K562 treated with DMSO at 1 percent for 24 hours (cell line): Measurements from ENCODE around the gene UGT1A1. TPM values are rescaled to one million over a fixed set of nuclear protein-coding genes. Genes with fewer than 3 reads are reported as not detected.

Experiments
- total RNA-seq: library from RNA; unstranded; fragments of 300-600 nt; gene quantifications from 2 replicates; pipeline ENCODE4 v1.2.3, GENCODE V29; 2022; ENCODE audit warnings: low read depth; ENCODE audit not compliant: insufficient read depth

Gene UGT1A1
- not detected in 2 replicates for total RNA-seq

DNA sequence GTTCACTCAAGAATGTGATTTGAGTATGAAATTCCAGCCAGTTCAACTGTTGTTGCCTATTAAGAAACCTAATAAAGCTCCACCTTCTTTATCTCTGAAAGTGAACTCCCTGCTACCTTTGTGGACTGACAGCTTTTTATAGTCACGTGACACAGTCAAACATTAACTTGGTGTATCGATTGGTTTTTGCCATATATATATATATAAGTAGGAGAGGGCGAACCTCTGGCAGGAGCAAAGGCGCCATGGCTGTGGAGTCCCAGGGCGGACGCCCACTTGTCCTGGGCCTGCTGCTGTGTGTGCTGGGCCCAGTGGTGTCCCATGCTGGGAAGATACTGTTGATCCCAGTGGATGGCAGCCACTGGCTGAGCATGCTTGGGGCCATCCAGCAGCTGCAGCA lies at the start of gene UGT1A1:
Gene UGT1A1, plus strand, starts transcription at position 228 of the 400 bp plus-strand sequence. Its CDS starts 18 bp downstream, at position 246.

DNA sequence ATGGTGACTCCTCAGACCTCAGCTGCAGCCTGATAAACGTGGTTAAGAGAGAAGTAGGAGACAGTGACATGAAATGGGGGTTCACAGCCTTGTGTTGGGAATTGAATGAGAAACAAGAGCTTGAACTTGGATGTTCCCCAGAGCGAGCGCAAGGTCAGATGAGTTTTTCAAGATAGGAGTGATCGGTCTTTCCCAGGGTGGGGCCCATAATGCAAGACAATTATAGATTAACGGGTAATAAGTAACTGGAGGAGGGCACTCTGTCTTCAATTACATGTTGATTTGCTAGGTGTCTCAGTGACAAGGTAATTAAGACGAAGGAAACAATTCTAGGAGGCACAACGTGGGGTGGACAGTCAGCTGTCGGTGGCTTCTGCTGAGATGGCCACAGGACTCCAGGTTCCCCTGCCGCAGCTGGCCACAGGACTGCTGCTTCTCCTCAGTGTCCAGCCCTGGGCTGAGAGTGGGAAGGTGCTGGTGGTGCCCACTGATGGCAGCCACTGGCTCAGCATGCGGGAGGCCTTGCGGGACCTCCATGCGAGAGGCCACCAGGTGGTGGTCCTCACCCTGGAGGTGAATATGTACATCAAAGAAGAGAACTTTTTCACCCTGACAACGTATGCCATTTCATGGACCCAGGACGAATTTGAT lies 47.3 kb upstream of the UGT1A1 start, which contains the start of gene UGT1A5:
Gene UGT1A5, plus strand, starts transcription at position 297 of the 651 bp plus-strand sequence. Its CDS starts 85 bp downstream, at position 382.

DNA sequence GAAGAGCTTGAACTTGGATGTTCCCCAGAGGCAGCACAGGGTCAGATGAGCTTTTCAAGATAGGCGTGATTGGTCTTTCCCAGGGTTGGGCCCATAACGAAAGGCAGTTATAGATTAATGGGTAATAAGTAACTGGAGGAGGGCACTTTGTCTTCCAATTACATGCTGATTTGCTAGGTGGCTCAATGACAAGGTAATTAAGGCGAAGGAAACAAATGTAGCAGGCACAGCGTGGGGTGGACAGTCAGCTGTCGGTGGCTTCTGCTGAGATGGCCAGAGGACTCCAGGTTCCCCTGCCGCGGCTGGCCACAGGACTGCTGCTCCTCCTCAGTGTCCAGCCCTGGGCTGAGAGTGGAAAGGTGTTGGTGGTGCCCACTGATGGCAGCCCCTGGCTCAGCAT lies 41.5 kb upstream of the UGT1A1 start, which contains the start of gene UGT1A4:
Gene UGT1A4, plus strand, starts transcription at position 185 of the 400 bp plus-strand sequence. Its CDS starts 85 bp downstream, at position 270.

DNA sequence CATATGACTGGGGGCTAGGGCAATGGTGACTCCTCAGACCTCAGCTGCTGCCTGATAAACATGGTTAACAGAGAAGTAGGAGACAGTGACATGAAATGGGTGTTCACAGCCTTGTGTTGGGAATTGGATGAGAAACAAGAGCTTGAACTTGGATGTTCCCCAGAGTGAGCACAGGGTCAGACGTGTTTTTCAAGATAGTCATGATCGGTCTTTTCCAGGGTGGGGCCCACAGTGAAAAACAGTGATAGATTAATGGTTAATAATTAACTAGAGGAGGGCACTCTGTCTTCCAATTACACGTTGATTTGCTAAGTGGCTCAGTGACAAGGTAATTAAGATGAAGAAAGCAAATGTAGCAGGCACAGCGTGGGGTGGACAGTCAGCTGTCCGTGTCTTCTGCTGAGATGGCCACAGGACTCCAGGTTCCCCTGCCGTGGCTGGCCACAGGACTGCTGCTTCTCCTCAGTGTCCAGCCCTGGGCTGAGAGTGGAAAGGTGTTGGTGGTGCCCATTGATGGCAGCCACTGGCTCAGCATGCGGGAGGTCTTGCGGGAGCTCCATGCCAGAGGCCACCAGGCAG lies 31.3 kb upstream of the UGT1A1 start, which contains the start of gene UGT1A3:
Gene UGT1A3, plus strand, starts transcription at position 320 of the 579 bp plus-strand sequence. Its CDS starts 85 bp downstream, at position 405.

DNA sequence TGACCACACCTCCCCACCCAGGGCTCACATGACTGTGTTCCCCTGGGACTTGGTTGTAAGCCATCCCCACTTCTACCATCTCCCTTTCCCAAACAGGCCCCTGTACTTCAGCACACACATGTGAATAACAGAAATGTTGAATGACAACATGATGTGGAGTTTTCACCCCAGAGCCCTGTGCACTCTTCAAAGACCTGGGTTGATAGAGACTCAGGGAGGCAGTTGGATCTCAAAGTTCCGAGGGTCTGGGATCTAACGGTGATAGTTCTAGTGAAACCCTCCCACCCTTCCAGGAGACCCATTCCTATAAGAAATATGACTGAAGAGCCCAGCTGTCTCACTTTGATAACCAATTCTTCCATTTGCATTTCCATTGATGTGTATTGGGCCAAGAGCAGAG lies 18.0 kb downstream of the UGT1A1 start, which contains the start of gene MROH2A:
Gene MROH2A, plus strand, starts transcription at position 301 of the 400 bp plus-strand sequence. CDS start 1,029 bp downstream, outside the sequence.

Other genes starting within 250 kb of the UGT1A1 start
- 13.7 and 17.3 TPM in 2 replicates for gene USP40, start 193.5 kb upstream of the UGT1A1 start, total RNA-seq
- gene UGT1A8, start 142.6 kb upstream of the UGT1A1 start, total RNA-seq, result not detected in 2 replicates
- gene UGT1A10, start 123.8 kb upstream of the UGT1A1 start, total RNA-seq, result not detected in 2 replicates
- not detected in 2 replicates for gene UGT1A9, start 88.4 kb upstream of the UGT1A1 start, total RNA-seq
- not detected in 2 replicates for gene UGT1A7, start 78.4 kb upstream of the UGT1A1 start, total RNA-seq
- gene UGT1A6, start 67.4 kb upstream of the UGT1A1 start, total RNA-seq, result not detected in 2 replicates
- gene UGT1A5, start 47.4 kb upstream of the UGT1A1 start, total RNA-seq, result not detected in 2 replicates
- not detected in 2 replicates for gene UGT1A4, start 41.5 kb upstream of the UGT1A1 start, total RNA-seq
- gene UGT1A3, start 31.2 kb upstream of the UGT1A1 start, total RNA-seq, result not detected in 2 replicates
- gene MROH2A, start 18.1 kb downstream of the UGT1A1 start, total RNA-seq, result not detected in 2 replicates
- gene HJURP, start 94.3 kb downstream of the UGT1A1 start, total RNA-seq, result 24.2 and 24.7 TPM in 2 replicates
- gene TRPM8, start 157.1 kb downstream of the UGT1A1 start, total RNA-seq, result not detected in 2 replicates